Brain microvascular endothelial cell (primary cell): ENCODE data around the gene FGA.

Source experiments
- DNase-seq: peaks from one replicate; pipeline ENCODE4 v3.0.0-alpha.2; 2020
- H3K27ac ChIP-seq: fragments of 250-450 bp; sonication (Bioruptor Pico); 2 replicates; pipeline ENCODE4 v1.5.1; 2020; ENCODE audit warnings: mild to moderate bottlenecking, moderate library complexity
- H3K27me3 ChIP-seq: fragments of 250-450 bp; sonication (Bioruptor Pico); replicated peaks from 2 replicates; pipeline ENCODE4 v1.5.1; 2020; ENCODE audit warnings: mild to moderate bottlenecking
- H3K36me3 ChIP-seq: fragments of 250-450 bp; sonication (Bioruptor Pico); replicated peaks from 2 replicates; pipeline ENCODE4 v1.5.1; 2020; ENCODE audit warnings: mild to moderate bottlenecking
- H3K4me3 ChIP-seq: 2 replicates; pipeline ENCODE4 v1.5.1; 2011; ENCODE audit warnings: low read depth, mild to moderate bottlenecking, control low read depth, low read length, moderate library complexity
- CTCF ChIP-seq: IDR thresholded peaks from 2 replicates; pipeline ENCODE4 v1.5.1; 2011; ENCODE audit warnings: low read depth, mild to moderate bottlenecking, moderate library complexity, low read length, control low read depth, inconsistent platforms; ENCODE audit errors: missing control alignments
- in situ Hi-C: cut with HindIII; loops from 2 replicates; pipeline ENCODE4 v1.10.0; 2017; ENCODE audit warnings: low sequenced_read_pairs, low pct_ligation_motif_present

The FGA gene

DNA sequence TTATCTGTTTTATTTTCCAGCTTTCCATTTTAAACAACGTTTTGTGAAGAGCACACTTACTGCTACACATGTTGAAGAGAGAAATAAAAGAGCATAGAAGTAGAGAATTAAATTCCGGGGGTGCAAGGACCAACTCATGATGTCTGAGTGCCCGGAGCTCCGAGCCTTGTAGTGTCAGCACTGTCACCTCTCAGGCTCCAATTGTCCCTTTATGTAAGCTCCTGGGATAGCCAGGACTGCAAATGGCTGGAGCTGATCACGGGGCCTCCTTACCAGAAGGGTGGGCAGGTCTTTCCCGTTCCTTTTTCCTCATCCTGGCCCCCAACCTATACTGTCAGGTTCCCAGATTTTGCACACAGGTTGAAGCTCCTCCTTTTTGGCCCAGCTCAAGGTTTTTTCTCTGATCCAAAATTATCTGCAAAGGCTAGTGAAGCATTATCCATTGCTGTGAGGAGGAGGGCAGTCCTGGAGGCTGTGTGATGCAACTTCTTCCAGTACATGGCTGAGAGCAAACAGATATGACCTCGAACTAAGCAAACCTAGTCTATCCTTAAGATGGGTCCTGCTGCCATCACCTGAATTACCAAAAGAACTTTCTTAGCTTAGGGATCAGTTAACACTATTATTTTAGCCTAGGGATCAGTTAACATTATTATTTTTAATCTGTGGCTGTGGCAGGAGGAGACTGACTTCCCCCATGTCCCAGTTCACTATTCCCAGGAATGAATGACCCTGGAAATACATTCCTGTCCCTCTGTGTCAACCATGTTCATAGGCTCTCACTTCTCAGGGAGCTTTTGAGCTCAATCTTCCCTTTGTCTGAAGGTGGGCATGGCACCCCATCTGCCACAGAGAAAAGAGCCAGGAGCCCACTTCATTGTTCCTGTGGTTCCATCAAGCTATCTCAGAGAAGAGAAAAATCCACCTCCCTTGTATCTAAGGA is 22.2 kb upstream of the FGA start, which contains the start of gene FGG:
Gene FGG, minus strand, starts transcription at position 185 of the 943 bp plus-strand sequence. Its CDS starts 47 bp downstream, at position 138.
- no peaks in the 10 kb centered on the region for H3K27me3 ChIP-seq
- H3K4me3 ChIP-seq: no peak within 1 kb of the TSS
- no peaks in the 10 kb centered on the region for H3K36me3 ChIP-seq
- in situ Hi-C loops: no loop called here
- no peak for DNase-seq
- no peak for TF ChIP-seq CTCF
- H3K27ac ChIP-seq: no peak within 1 kb of the TSS

- TF ChIP-seq CTCF: no peak
- Histone ChIP-seq H3K4me3 (no peak overlapping the region), H3K27me3 (no peaks in the 10 kb centered on the region), H3K27ac (no peak overlapping the region), H3K36me3 (no peaks in the 10 kb centered on the region)
- no peak for DNase-seq
- in situ Hi-C loops: no loop called here
Observed at GRCh38 chr4:154611833-154612232, 21.3 kb upstream of the FGA start.

- Histone ChIP-seq H3K36me3 (no peaks in the 10 kb centered on the region), H3K27ac (no peak overlapping the region), H3K4me3 (no peak overlapping the region), H3K27me3 (no peaks in the 10 kb centered on the region)
- TF ChIP-seq CTCF: no peak
- no peak for DNase-seq
- in situ Hi-C loops: no loop called here
Observed at GRCh38 chr4:154610582-154610981, 20.0 kb upstream of the FGA start.

GRCh38 chr4:154609532-154609931 is 19.0 kb upstream of the FGA start:
- Histone ChIP-seq H3K4me3 (no peak overlapping the region), H3K27ac (no peak overlapping the region), H3K27me3 (no peaks in the 10 kb centered on the region), H3K36me3 (no peaks in the 10 kb centered on the region)
- no peak for DNase-seq
- TF ChIP-seq CTCF: no peak
- in situ Hi-C loops: no loop called here

GRCh38 chr4:154608361-154609252 is 18.1 kb upstream of the FGA start:
- Histone ChIP-seq H3K36me3 (no peaks in the 10 kb centered on the region), H3K27ac (no peak overlapping the region), H3K4me3 (no peak overlapping the region), H3K27me3 (no peaks in the 10 kb centered on the region)
- in situ Hi-C loops: no loop called here
- no peak for DNase-seq
- no peak for TF ChIP-seq CTCF
